HG03460 (cell line): ENCODE data around the gene INS.

Experiments used
- ATAC-seq: cut with Tn5 transposase; IDR thresholded peaks from one replicate; pipeline ENCODE4 v1.9.1; 2021; ENCODE audit not compliant: unreplicated experiment

INS gene

GRCh38 chr11:2160736-2161259, at the start of gene INS:
INS (minus strand) TSS chr11:2161209; CDS start chr11:2160971, 238 bp downstream.
- ATAC-seq, result no peak

GRCh38 chr11:2210366-2211112, 49.5 kb upstream of the INS start:
- no peak for ATAC-seq

GRCh38 chr11:2209900-2210321, 48.9 kb upstream of the INS start:
- no peak for ATAC-seq

- no peak for ATAC-seq
Observed at GRCh38 chr11:2209370-2209801, 48.4 kb upstream of the INS start.

GRCh38 chr11:2208691-2209369, 47.8 kb upstream of the INS start:
- ATAC-seq, result no peak

GRCh38 chr11:2207773-2208621, 47.0 kb upstream of the INS start:
- no peak for ATAC-seq

GRCh38 chr11:2207212-2207611, 46.2 kb upstream of the INS start:
- ATAC-seq, result no peak

GRCh38 chr11:2205981-2206690, 45.1 kb upstream of the INS start:
- no peak for ATAC-seq

- ATAC-seq, result no peak
Observed at GRCh38 chr11:2205214-2205720, 44.3 kb upstream of the INS start.

- no peak for ATAC-seq
Observed at GRCh38 chr11:2204361-2205213, 43.6 kb upstream of the INS start.

GRCh38 chr11:2203440-2204259, 42.6 kb upstream of the INS start:
- no peak for ATAC-seq

- no peak for ATAC-seq
Observed at GRCh38 chr11:2202900-2203439, 42.0 kb upstream of the INS start.

GRCh38 chr11:2202071-2202899, 41.3 kb upstream of the INS start:
- no peak for ATAC-seq

GRCh38 chr11:2201542-2201941, 40.5 kb upstream of the INS start:
- ATAC-seq, result no peak

GRCh38 chr11:2200957-2201519, 40.0 kb upstream of the INS start:
- ATAC-seq, result no peak

GRCh38 chr11:2200536-2200935, 39.5 kb upstream of the INS start:
- ATAC-seq, result no peak
